Type B pancreatic cell (in vitro differentiated cells): ENCODE data around the gene SLC25A20. TPM values are rescaled to one million over a fixed set of nuclear protein-coding genes. Genes with fewer than 3 reads are reported as not detected.
A peak's percentile ranks its signal among the peaks of the same experiment; 100 is the strongest.

ENCODE experiments used
- DNase-seq: peaks from one replicate; pipeline ENCODE4 v3.0.0; 2021; ENCODE audit warnings: mixed read lengths; ENCODE audit not compliant: unreplicated experiment; ENCODE audit errors: extremely low spot score
- H3K27ac Mint-ChIP-seq: 2 replicates; pipeline ENCODE4 v1.8.0; 2021; ENCODE audit warnings: mild to moderate bottlenecking, mixed read lengths
- H3K27me3 Mint-ChIP-seq: 2 replicates; pipeline ENCODE4 v1.8.0; 2021; ENCODE audit warnings: mixed read lengths
- H3K36me3 Mint-ChIP-seq: 2 replicates; pipeline ENCODE4 v1.8.0; 2021; ENCODE audit warnings: mixed read lengths
- H3K4me1 Mint-ChIP-seq: one replicate; pipeline ENCODE4 v1.8.0; 2021; ENCODE audit warnings: mixed read lengths; ENCODE audit not compliant: unreplicated experiment
- H3K4me3 Mint-ChIP-seq: 2 replicates; pipeline ENCODE4 v1.8.0; 2021; ENCODE audit warnings: mild to moderate bottlenecking, mixed read lengths
- H3K9me3 Mint-ChIP-seq: 2 replicates; pipeline ENCODE4 v1.8.0; 2021; ENCODE audit warnings: mixed read lengths
- CTCF ChIP-seq: fragments of 200-600 bp; sonication (generic); conservative IDR thresholded peaks from 2 replicates; pipeline ENCODE4 v1.5.0; 2021; ENCODE audit warnings: antibody characterized with exemption, mild to moderate bottlenecking
- total RNA-seq: library from RNA; stranded (reverse); gene quantifications from 2 replicates; pipeline ENCODE4 v1.2.1, GENCODE V29; 2021; ENCODE audit warnings: low replicate concordance

SLC25A20 gene
- total RNA-seq, 1 donor from 2014 or later: 15.2 TPM

- no peak for DNase-seq
- Mint-ChIP-seq H3K4me3 (no peak overlapping the region), H3K27ac (no peak overlapping the region), H3K4me1 (peaks cover 12% of the 10 kb centered on the region), H3K27me3 (no peaks in the 10 kb centered on the region), H3K9me3 (no peaks in the 10 kb centered on the region), H3K36me3 (no peaks in the 10 kb centered on the region)
- TF ChIP-seq CTCF: no peak
These were observed 49.7 kb downstream of the SLC25A20 start for GRCh38 chr3:48848816-48849515.

GRCh38 chr3:48847504-48848423 is 50.9 kb downstream of the SLC25A20 start, which contains the start of gene PRKAR2A:
Gene PRKAR2A (minus strand): TSS chr3:48847874. CDS start chr3:48847596, 278 bp downstream.
- TF ChIP-seq CTCF: no peak
- Mint-ChIP-seq H3K4me3 (peak within 1 kb of the TSS; percentile 90), H3K9me3 (no peaks in the 10 kb centered on the region), H3K36me3 (no peaks in the 10 kb centered on the region), H3K4me1 (peaks cover 12% of the 10 kb centered on the region), H3K27ac (peak within 1 kb of the TSS; percentile 91), H3K27me3 (no peaks in the 10 kb centered on the region)
- peak; percentile 86 for DNase-seq

- Mint-ChIP-seq H3K36me3 (no peaks in the 10 kb centered on the region), H3K27me3 (no peaks in the 10 kb centered on the region), H3K27ac (peak overlapping the region; percentile 69), H3K9me3 (no peaks in the 10 kb centered on the region), H3K4me3 (peak overlapping the region; percentile 90), H3K4me1 (peaks cover 12% of the 10 kb centered on the region)
- peak; percentile 76 for DNase-seq
- TF ChIP-seq CTCF: no peak
These were observed 51.6 kb downstream of the SLC25A20 start for GRCh38 chr3:48847053-48847503.

GRCh38 chr3:48845170-48845569 is 53.5 kb downstream of the SLC25A20 start:
- DNase-seq: no peak
- Mint-ChIP-seq H3K27me3 (no peaks in the 10 kb centered on the region), H3K36me3 (no peaks in the 10 kb centered on the region), H3K9me3 (no peaks in the 10 kb centered on the region), H3K4me1 (peaks cover 12% of the 10 kb centered on the region), H3K27ac (no peak overlapping the region), H3K4me3 (peak overlapping the region; percentile 56)
- TF ChIP-seq CTCF: no peak

- no peaks in the 10 kb centered on the region for H3K9me3 Mint-ChIP-seq
- no peak for DNase-seq
- H3K27me3 Mint-ChIP-seq: no peaks in the 10 kb centered on the region
- no peak overlapping the region for H3K27ac Mint-ChIP-seq
- H3K4me1 Mint-ChIP-seq: no peaks in the 10 kb centered on the region
- peaks cover 5% of the 10 kb centered on the region for H3K36me3 Mint-ChIP-seq
- no peak for TF ChIP-seq CTCF
- no peak overlapping the region for H3K4me3 Mint-ChIP-seq
These were observed 61.5 kb downstream of the SLC25A20 start for GRCh38 chr3:48837163-48837562.
